ENCODE measurements around the gene PIBF1. TPM values are rescaled to one million over a fixed set of nuclear protein-coding genes. Genes with fewer than 3 reads are reported as not detected.
A peak's percentile ranks its signal among the peaks of the same experiment; 100 is the strongest.
"Not testable (repeated sequence)": the region's sequence is repeated elsewhere in the genome, so short reads cannot be mapped to it uniquely, and the experiment has no call there.

Gene PIBF1
- polyA plus RNA-seq, 4 donors: 9.2 to 15.9 (median 10.5) TPM

GRCh38 chr13:72760189-72760588 lies 21.7 kb upstream of the PIBF1 start:
- WGBS, 3 donors: 86 to 96% (median 92%) methylated on average over 3 of the region's 3 CpGs
- no peak for FAIRE-seq

GRCh38 chr13:72763411-72763810 lies 18.5 kb upstream of the PIBF1 start:
- no peak for FAIRE-seq
- Histone ChIP-seq H3K36me3 (ENCODE audit: control insufficient read depth in 3 of 3, insufficient read depth in 2 of 3, low read depth in 1 of 3, low read length in 3 of 3) (peaks cover 12 to 26% (median 18%) of the 10 kb centered on the region in 3 donors), H3K4me3 (ENCODE audit: low read depth in 1 of 3, low read length in 3 of 3) (no peak overlapping the region), H3K27me3 (ENCODE audit: control insufficient read depth in 3 of 3, insufficient read depth in 3 of 3, low read length in 3 of 3) (no peaks in the 10 kb centered on the region), H3K27ac (ENCODE audit: low read depth in 1 of 3, low read length in 2 of 3) (no peak overlapping the region), H3K9me3 (ENCODE audit: control insufficient read depth in 2 of 2, insufficient read depth in 1 of 2, low read depth in 1 of 2, low read length in 1 of 2) (no peaks in the 10 kb centered on the region), H3K4me1 (ENCODE audit: control insufficient read depth in 3 of 3, insufficient read depth in 2 of 3, low read depth in 1 of 3, low read length in 2 of 3) (no peaks in the 10 kb centered on the region)
- WGBS, 3 donors: 76 to 96% (median 95%) methylated on average over 2 of the region's 2 CpGs
- DNase-seq: no peak

More at GRCh38 chr13:72760189-72760588, 21.7 kb upstream of the PIBF1 start:
- Histone ChIP-seq H3K4me1 (ENCODE audit: control insufficient read depth in 3 of 3, insufficient read depth in 2 of 3, low read depth in 1 of 3, low read length in 2 of 3) (no peaks in the 10 kb centered on the region), H3K4me3 (ENCODE audit: low read depth in 1 of 3, low read length in 3 of 3) (no peak overlapping the region), H3K36me3 (ENCODE audit: control insufficient read depth in 3 of 3, insufficient read depth in 2 of 3, low read depth in 1 of 3, low read length in 3 of 3) (peaks cover 14 to 22% (median 21%) of the 10 kb centered on the region in 3 donors), H3K9me3 (ENCODE audit: control insufficient read depth in 2 of 2, insufficient read depth in 1 of 2, low read depth in 1 of 2, low read length in 1 of 2) (no peaks in the 10 kb centered on the region), H3K27me3 (ENCODE audit: control insufficient read depth in 3 of 3, insufficient read depth in 3 of 3, low read length in 3 of 3) (no peaks in the 10 kb centered on the region), H3K27ac (ENCODE audit: low read depth in 1 of 3, low read length in 2 of 3) (no peak overlapping the region)
- no peak for DNase-seq

- 82 to 88% (median 87%) methylated on average over 2 of the region's 2 CpGs for WGBS, 3 donors
- Histone ChIP-seq H3K27me3 (ENCODE audit: control insufficient read depth in 3 of 3, insufficient read depth in 3 of 3, low read length in 3 of 3) (no peaks in the 10 kb centered on the region), H3K36me3 (ENCODE audit: control insufficient read depth in 3 of 3, insufficient read depth in 2 of 3, low read depth in 1 of 3, low read length in 3 of 3) (peaks cover 7 to 20% (median 11%) of the 10 kb centered on the region in 3 donors), H3K27ac (ENCODE audit: low read depth in 1 of 3, low read length in 2 of 3) (no peak overlapping the region), H3K4me3 (ENCODE audit: low read depth in 1 of 3, low read length in 3 of 3) (no peak overlapping the region), H3K9me3 (ENCODE audit: control insufficient read depth in 2 of 2, insufficient read depth in 1 of 2, low read depth in 1 of 2, low read length in 1 of 2) (no peaks in the 10 kb centered on the region), H3K4me1 (ENCODE audit: control insufficient read depth in 3 of 3, insufficient read depth in 2 of 3, low read depth in 1 of 3, low read length in 2 of 3) (no peaks in the 10 kb centered on the region)
- peak; percentile 10 for FAIRE-seq
- no peak for DNase-seq
These were observed 7.9 kb upstream of the PIBF1 start for GRCh38 chr13:72774019-72774418.

- Histone ChIP-seq H3K27ac (ENCODE audit: low read depth in 1 of 3, low read length in 2 of 3) (peak overlapping the region in 1 of 3 donors; percentile 78), H3K36me3 (ENCODE audit: control insufficient read depth in 3 of 3, insufficient read depth in 2 of 3, low read depth in 1 of 3, low read length in 3 of 3) (peaks cover 3 to 8% (median 6%) of the 10 kb centered on the region in 3 donors), H3K27me3 (ENCODE audit: control insufficient read depth in 3 of 3, insufficient read depth in 3 of 3, low read length in 3 of 3) (no peaks in the 10 kb centered on the region), H3K4me3 (ENCODE audit: low read depth in 1 of 3, low read length in 3 of 3) (peak overlapping the region in 2 of 3 donors; percentile 82 to 86), H3K9me3 (ENCODE audit: control insufficient read depth in 2 of 2, insufficient read depth in 1 of 2, low read depth in 1 of 2, low read length in 1 of 2) (no peaks in the 10 kb centered on the region), H3K4me1 (ENCODE audit: control insufficient read depth in 3 of 3, insufficient read depth in 2 of 3, low read depth in 1 of 3, low read length in 2 of 3) (peaks cover 0 to 4% (median 3%) of the 10 kb centered on the region in 3 donors)
- 1 to 2% (median 2%) methylated on average over 7 of the region's 7 CpGs for WGBS, 3 donors
- DNase-seq (peak in 1 of 2 donors; percentile 24), FAIRE-seq (no peak)
These were observed 784 bp downstream of the PIBF1 start for GRCh38 chr13:72782717-72783116.

GRCh38 chr13:72784679-72785078 lies 2.7 kb downstream of the PIBF1 start:
- not testable (repeated sequence) for H3K36me3 ChIP-seq (ENCODE audit: control insufficient read depth in 3 of 3, insufficient read depth in 2 of 3, low read depth in 1 of 3, low read length in 3 of 3); H3K4me3 ChIP-seq (ENCODE audit: low read depth in 1 of 3, low read length in 3 of 3); H3K9me3 ChIP-seq (ENCODE audit: control insufficient read depth in 2 of 2, insufficient read depth in 1 of 2, low read depth in 1 of 2, low read length in 1 of 2); H3K27ac ChIP-seq (ENCODE audit: low read depth in 1 of 3, low read length in 2 of 3); DNase-seq; FAIRE-seq; H3K27me3 ChIP-seq (ENCODE audit: control insufficient read depth in 3 of 3, insufficient read depth in 3 of 3, low read length in 3 of 3); H3K4me1 ChIP-seq (ENCODE audit: control insufficient read depth in 3 of 3, insufficient read depth in 2 of 3, low read depth in 1 of 3, low read length in 2 of 3)
- WGBS, 3 donors: 92 to 97% (median 96%) methylated on average over 4 of the region's 4 CpGs

- peaks cover 0 to 14% (median 4%) of the 10 kb centered on the region in 3 donors for H3K36me3 ChIP-seq (ENCODE audit: control insufficient read depth in 3 of 3, insufficient read depth in 2 of 3, low read depth in 1 of 3, low read length in 3 of 3)
- 83 to 89% (median 83%) methylated on average over 1 of the region's 1 CpG for WGBS, 3 donors
- H3K9me3 ChIP-seq (ENCODE audit: control insufficient read depth in 2 of 2, insufficient read depth in 1 of 2, low read depth in 1 of 2, low read length in 1 of 2): no peaks in the 10 kb centered on the region
- no peak overlapping the region for H3K4me3 ChIP-seq (ENCODE audit: low read depth in 1 of 3, low read length in 3 of 3)
- DNase-seq (no peak), FAIRE-seq (no peak)
- no peaks in the 10 kb centered on the region for H3K27me3 ChIP-seq (ENCODE audit: control insufficient read depth in 3 of 3, insufficient read depth in 3 of 3, low read length in 3 of 3)
- no peak overlapping the region for H3K27ac ChIP-seq (ENCODE audit: low read depth in 1 of 3, low read length in 2 of 3)
- H3K4me1 ChIP-seq (ENCODE audit: control insufficient read depth in 3 of 3, insufficient read depth in 2 of 3, low read depth in 1 of 3, low read length in 2 of 3): no peaks in the 10 kb centered on the region
These were observed 6.9 kb downstream of the PIBF1 start for GRCh38 chr13:72788831-72789230.

- Histone ChIP-seq H3K9me3 (ENCODE audit: control insufficient read depth in 2 of 2, insufficient read depth in 1 of 2, low read depth in 1 of 2, low read length in 1 of 2) (no peaks in the 10 kb centered on the region), H3K4me3 (ENCODE audit: low read depth in 1 of 3, low read length in 3 of 3) (no peak overlapping the region), H3K27ac (ENCODE audit: low read depth in 1 of 3, low read length in 2 of 3) (no peak overlapping the region), H3K36me3 (ENCODE audit: control insufficient read depth in 3 of 3, insufficient read depth in 2 of 3, low read depth in 1 of 3, low read length in 3 of 3) (peaks cover 2 to 10% (median 7%) of the 10 kb centered on the region in 3 donors), H3K27me3 (ENCODE audit: control insufficient read depth in 3 of 3, insufficient read depth in 3 of 3, low read length in 3 of 3) (no peaks in the 10 kb centered on the region), H3K4me1 (ENCODE audit: control insufficient read depth in 3 of 3, insufficient read depth in 2 of 3, low read depth in 1 of 3, low read length in 2 of 3) (no peaks in the 10 kb centered on the region)
- DNase-seq (peak in 1 of 2 donors; percentile 41), FAIRE-seq (no peak)
- WGBS, 3 donors: 77 to 91% (median 81%) methylated on average over 2 of the region's 2 CpGs
These were observed 10.7 kb downstream of the PIBF1 start for GRCh38 chr13:72792640-72793039.

GRCh38 chr13:72798817-72799216 lies 16.9 kb downstream of the PIBF1 start:
- Histone ChIP-seq H3K36me3 (ENCODE audit: control insufficient read depth in 3 of 3, insufficient read depth in 2 of 3, low read depth in 1 of 3, low read length in 3 of 3) (peaks cover 2 to 11% (median 6%) of the 10 kb centered on the region in 3 donors), H3K9me3 (ENCODE audit: control insufficient read depth in 2 of 2, insufficient read depth in 1 of 2, low read depth in 1 of 2, low read length in 1 of 2) (no peaks in the 10 kb centered on the region), H3K27me3 (ENCODE audit: control insufficient read depth in 3 of 3, insufficient read depth in 3 of 3, low read length in 3 of 3) (no peaks in the 10 kb centered on the region), H3K4me3 (ENCODE audit: low read depth in 1 of 3, low read length in 3 of 3) (no peak overlapping the region), H3K27ac (ENCODE audit: low read depth in 1 of 3, low read length in 2 of 3) (no peak overlapping the region), H3K4me1 (ENCODE audit: control insufficient read depth in 3 of 3, insufficient read depth in 2 of 3, low read depth in 1 of 3, low read length in 2 of 3) (no peaks in the 10 kb centered on the region)
- FAIRE-seq: no peak
- no peak for DNase-seq
- 59 to 72% (median 65%) methylated on average over 3 of the region's 3 CpGs for WGBS, 3 donors

GRCh38 chr13:72804301-72804700 lies 22.4 kb downstream of the PIBF1 start:
- H3K27me3 ChIP-seq (ENCODE audit: control insufficient read depth in 3 of 3, insufficient read depth in 3 of 3, low read length in 3 of 3): no peaks in the 10 kb centered on the region
- H3K4me1 ChIP-seq (ENCODE audit: control insufficient read depth in 3 of 3, insufficient read depth in 2 of 3, low read depth in 1 of 3, low read length in 2 of 3): no peaks in the 10 kb centered on the region
- H3K4me3 ChIP-seq (ENCODE audit: low read depth in 1 of 3, low read length in 3 of 3): no peak overlapping the region
- no peak overlapping the region for H3K27ac ChIP-seq (ENCODE audit: low read depth in 1 of 3, low read length in 2 of 3)
- DNase-seq (no peak), FAIRE-seq (no peak)
- 96 to 100% (median 100%) methylated on average over 1 of the region's 1 CpG for WGBS, 3 donors
- H3K9me3 ChIP-seq (ENCODE audit: control insufficient read depth in 2 of 2, insufficient read depth in 1 of 2, low read depth in 1 of 2, low read length in 1 of 2): no peaks in the 10 kb centered on the region
- H3K36me3 ChIP-seq (ENCODE audit: control insufficient read depth in 3 of 3, insufficient read depth in 2 of 3, low read depth in 1 of 3, low read length in 3 of 3): peaks cover 2 to 14% (median 6%) of the 10 kb centered on the region in 3 donors
